ENCODE data around the gene PTBP1. TPM values are rescaled to one million over a fixed set of nuclear protein-coding genes. Genes with fewer than 3 reads are reported as not detected.
"Not testable (repeated sequence)": the region's sequence is repeated elsewhere in the genome, so short reads cannot be mapped to it uniquely, and the experiment has no call there.

Gene PTBP1
- total and polyA plus RNA-seq, 9 of the 15 experiments (the other 6 are each of a cell fraction or from before 2014, with no cell fraction given) = 14.0 to 759 (median 234) TPM

DNA sequence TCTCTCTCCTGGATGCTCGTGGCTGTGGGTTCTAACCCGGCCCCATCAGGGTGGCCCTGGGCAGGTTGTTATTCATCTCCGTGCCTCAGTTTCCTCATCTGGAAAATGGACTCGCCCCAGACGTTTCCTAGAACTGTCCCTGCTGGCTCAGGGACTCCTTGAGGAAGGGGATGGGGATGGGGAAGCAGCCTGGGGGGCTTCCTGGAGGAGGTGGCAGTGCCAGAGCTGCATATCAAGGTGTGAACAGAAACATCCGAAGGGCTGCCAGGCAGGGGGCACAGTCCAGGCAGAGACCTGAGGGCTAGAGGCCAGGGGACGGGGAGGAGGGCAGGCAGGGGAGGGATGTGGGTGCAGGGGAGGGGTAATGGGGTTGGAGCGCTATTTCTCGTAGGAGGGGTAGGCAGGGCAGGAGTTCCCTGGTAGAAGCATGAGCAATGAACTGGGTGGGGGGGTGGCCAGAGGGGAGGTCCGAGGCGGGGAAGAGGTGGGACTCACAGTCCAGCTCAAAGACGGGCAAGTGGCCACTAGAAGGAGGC lies 51.2 kb downstream of the PTBP1 start (continued):
- TF ChIP-seq GMEB1 (CRISPR knock-in tag; IDR thresholded peaks at IDR 0.05) (no peak), NR4A1 (CRISPR knock-in tag; IDR thresholded peaks at IDR 0.05) (no peak), NR4A1 (tag; IDR thresholded peaks at IDR 0.05) (no peak), MCM2 (IDR thresholded peaks at IDR 0.05; ENCODE audit: low read depth) (no peak)
- TF ChIP-seq, protein P1, sequence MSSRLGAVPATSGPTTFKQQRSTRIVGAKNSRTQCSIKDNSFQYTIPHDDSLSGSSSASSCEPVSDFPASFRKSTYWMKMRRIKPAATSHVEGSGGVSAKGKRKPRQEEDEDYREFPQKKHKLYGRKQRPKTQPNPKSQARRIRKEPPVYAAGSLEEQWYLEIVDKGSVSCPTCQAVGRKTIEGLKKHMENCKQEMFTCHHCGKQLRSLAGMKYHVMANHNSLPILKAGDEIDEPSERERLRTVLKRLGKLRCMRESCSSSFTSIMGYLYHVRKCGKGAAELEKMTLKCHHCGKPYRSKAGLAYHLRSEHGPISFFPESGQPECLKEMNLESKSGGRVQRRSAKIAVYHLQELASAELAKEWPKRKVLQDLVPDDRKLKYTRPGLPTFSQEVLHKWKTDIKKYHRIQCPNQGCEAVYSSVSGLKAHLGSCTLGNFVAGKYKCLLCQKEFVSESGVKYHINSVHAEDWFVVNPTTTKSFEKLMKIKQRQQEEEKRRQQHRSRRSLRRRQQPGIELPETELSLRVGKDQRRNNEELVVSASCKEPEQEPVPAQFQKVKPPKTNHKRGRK (tag; IDR thresholded peaks at IDR 0.05) = no peak

DNA sequence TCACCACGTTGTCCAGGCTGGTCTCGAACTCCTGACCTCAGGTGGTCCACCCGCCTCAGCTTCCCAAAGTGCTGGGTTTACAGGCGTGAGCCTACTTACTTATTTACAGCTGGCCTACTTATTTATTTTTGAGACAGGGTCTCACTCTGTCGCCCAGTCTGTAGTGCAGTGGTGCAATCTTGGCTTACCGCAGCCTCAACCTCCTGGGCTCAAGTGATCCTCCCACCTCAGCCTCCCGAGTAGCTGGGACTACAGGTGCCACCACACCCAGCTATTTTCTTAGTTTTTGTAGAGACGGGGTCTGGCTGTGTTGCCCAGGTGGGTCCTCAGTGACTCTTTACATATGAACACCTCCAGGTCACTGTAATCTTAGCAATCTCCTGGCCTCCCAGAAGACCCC lies 51.9 kb downstream of the PTBP1 start:
- H3K4me2 ChIP-seq (ENCODE audit: insufficient read depth, low read length); H3K27me3 ChIP-seq (ENCODE audit: control insufficient read depth in 2 of 2, insufficient read depth in 2 of 2, low read length in 2 of 2); H3K9me1 ChIP-seq (ENCODE audit: control insufficient read depth, insufficient read depth, low read length); H2AFZ ChIP-seq (ENCODE audit: low read depth, low read length); H3K27ac ChIP-seq (ENCODE audit: extremely low read depth, low read depth, low read length); H3K4me3 ChIP-seq; ATAC-seq; H3K9me3 ChIP-seq (replicated peaks; ENCODE audit: control insufficient read depth, insufficient read depth, low read depth, low read length); H3K9ac ChIP-seq (ENCODE audit: insufficient read depth in 1 of 2, low read depth in 2 of 2, low read length in 2 of 2); DNase-seq (ENCODE audit: extremely low read depth in 1 of 4, low spot score in 3 of 4); intact Hi-C loops (cut with micrococcal nuclease); H4K20me1 ChIP-seq (replicated peaks; ENCODE audit: control insufficient read depth, insufficient read depth, low read length); H3K36me3 ChIP-seq (ENCODE audit: control insufficient read depth, insufficient read depth, low read length); FAIRE-seq; CTCF ChIA-PET (ENCODE audit: low intra/inter-chr PET ratio); in situ Hi-C loops (cut with MboI); H3K79me2 ChIP-seq (ENCODE audit: control insufficient read depth, insufficient read depth, low read length); BruUV-seq (replicated peaks): not testable (repeated sequence)
- TF ChIP-seq BCOR (IDR thresholded peaks at IDR 0.05) (peak; percentile 68), ZNF121 (CRISPR knock-in tag; conservative IDR thresholded peaks at IDR 0.05) (peak; percentile 99), KDM1A (IDR thresholded peaks at IDR 0.05) (0 out of 4 replicates have a peak, but pooled peaks of 1 of the 2 experiments have one; percentile 14)
- WGBS (ENCODE audit: insufficient coverage, low coverage, missing lambda C conversion rate) = 67% methylated on average over 8 of the region's 8 CpGs
- H3K4me1 ChIP-seq (replicated peaks in 1 of 2; ENCODE audit: control insufficient read depth in 2 of 2, insufficient read depth in 2 of 2, low read length in 2 of 2) = peaks cover 5 to 54% of the 10 kb centered on the region in 2 experiments; a peak in 3 of 5 replicates
- POLR2A ChIA-PET = interaction anchor here (0.5 kb wide), 1 partner anchor 217 kb away, joined by 3 read pairs; no protein-coding TSS in a partner anchor

Measured in K562 (cell line).